ENCODE results near the gene MAN2A2. TPM values are rescaled to one million over a fixed set of nuclear protein-coding genes. Genes with fewer than 3 reads are reported as not detected.

Gene MAN2A2
- total RNA-seq, 2 experiments from 2014 or later: 69.1 to 74.1 TPM

DNA sequence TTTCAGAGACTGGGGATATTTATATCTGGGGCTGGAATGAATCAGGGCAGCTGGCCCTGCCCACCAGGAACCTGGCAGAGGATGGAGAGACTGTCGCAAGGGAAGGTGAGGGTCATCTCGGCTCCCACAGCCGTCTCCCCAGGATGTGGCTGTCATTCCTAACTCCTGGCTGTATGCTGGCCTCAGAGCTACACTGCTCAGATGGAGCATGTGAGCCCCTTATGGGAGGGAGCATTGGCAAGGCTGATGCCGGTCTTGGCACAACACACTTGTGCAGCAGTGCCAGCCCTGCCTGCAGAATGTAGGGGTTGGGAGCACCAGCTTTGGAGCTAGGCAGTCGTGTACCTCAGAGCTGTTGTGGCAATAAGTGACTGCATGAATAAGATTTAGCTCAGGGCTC, 56.8 kb downstream of the MAN2A2 start:
- no peaks in the 10 kb centered on the region for H3K9me3 Mint-ChIP-seq
- peaks cover 3% of the 10 kb centered on the region for H3K4me1 Mint-ChIP-seq
- H3K27ac Mint-ChIP-seq: no peak overlapping the region
- no peak overlapping the region for H3K4me3 Mint-ChIP-seq
- peaks cover 28% of the 10 kb centered on the region for H3K36me3 Mint-ChIP-seq
- no peaks in the 10 kb centered on the region for H3K27me3 Mint-ChIP-seq
- DNase-seq: no peak

DNA sequence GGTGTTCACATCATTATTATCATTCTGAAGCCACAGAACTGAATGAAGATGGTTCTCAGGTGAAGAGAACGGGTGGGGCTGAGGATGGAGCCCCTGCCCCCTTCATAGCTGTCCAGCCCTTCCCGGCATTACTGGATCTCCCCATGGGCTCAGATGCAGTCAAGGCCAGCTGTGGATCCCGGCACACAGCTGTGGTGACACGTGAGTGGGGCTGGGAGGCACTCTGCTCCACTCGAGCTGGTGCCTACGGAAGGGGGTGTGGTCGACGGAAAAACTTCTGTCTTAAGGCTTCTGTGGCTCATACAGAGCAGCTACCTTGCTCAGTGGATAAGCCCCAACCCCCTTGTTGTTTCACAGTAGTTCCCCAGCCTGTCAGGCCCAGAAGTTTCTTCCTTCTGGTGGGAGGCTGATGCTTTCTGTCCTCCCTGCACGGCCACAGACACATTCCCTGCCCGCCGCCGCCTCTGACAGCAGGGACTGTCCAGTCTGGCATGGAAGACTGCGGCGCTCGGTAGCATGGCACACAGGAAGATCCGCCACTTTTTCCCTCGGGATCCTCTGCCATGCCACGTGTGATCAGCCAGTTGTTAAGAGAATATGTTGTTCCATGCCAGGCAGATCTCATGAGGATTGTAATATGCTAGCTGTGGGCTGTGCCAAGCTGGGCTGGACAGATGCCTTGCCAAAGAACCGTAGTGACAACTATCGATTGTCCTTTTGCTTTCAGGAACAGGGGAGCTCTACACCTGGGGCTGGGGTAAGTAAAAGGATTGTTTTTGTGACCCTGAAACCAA, 57.4 kb downstream of the MAN2A2 start:
- H3K9me3 Mint-ChIP-seq: no peaks in the 10 kb centered on the region
- H3K4me3 Mint-ChIP-seq: no peak overlapping the region
- peaks cover 29% of the 10 kb centered on the region for H3K36me3 Mint-ChIP-seq
- H3K27ac Mint-ChIP-seq: no peak overlapping the region
- H3K4me1 Mint-ChIP-seq: peaks cover 3% of the 10 kb centered on the region
- H3K27me3 Mint-ChIP-seq: no peaks in the 10 kb centered on the region
- no peak for DNase-seq

DNA sequence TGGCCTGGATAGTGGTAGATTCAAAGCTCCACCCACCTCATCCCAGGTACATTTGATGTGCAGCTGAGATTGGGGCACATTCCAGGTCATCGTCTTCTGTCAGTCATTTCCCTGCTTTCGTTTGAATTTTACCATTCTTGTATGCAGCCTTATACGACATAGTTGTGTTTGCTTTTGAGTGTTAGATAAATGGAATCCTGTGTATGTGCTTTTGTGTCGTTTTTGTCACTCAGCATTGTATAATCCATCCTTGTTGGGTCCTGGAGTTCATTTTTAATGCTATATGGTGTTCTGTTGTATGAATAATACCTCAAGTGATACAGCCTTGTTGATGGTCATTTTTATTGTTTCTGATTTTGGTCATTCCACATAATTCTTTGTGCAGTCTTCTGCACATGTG, 58.9 kb downstream of the MAN2A2 start:
- Mint-ChIP-seq H3K36me3 (peaks cover 25% of the 10 kb centered on the region), H3K9me3 (no peaks in the 10 kb centered on the region), H3K4me3 (no peak overlapping the region), H3K27me3 (no peaks in the 10 kb centered on the region), H3K27ac (no peak overlapping the region), H3K4me1 (no peaks in the 10 kb centered on the region)
- DNase-seq: no peak

DNA sequence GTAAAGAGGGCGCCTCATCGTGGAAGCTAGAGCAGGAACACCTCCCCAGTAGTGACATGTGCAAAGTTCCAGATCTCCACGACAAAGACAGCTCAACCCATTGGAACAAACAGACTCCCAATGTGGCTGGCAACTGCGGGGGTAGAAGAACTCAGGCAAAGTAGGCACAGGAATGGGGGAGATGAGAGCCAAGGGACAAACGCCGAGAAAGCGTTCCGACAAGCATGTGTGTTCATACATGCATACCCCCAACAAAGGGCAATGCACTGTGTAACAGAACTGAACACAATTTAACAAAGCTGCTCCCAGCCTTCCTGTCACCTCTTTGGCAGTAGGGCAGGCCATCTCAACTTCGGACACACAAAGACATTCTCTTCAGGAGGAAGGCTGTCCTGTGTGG, 63.2 kb downstream of the MAN2A2 start:
- H3K27ac Mint-ChIP-seq: no peak overlapping the region
- no peaks in the 10 kb centered on the region for H3K27me3 Mint-ChIP-seq
- no peak for DNase-seq
- no peak overlapping the region for H3K4me3 Mint-ChIP-seq
- H3K9me3 Mint-ChIP-seq: no peaks in the 10 kb centered on the region
- no peaks in the 10 kb centered on the region for H3K4me1 Mint-ChIP-seq
- peaks cover 25% of the 10 kb centered on the region for H3K36me3 Mint-ChIP-seq

- Mint-ChIP-seq H3K27ac (no peak overlapping the region), H3K4me1 (no peaks in the 10 kb centered on the region), H3K4me3 (no peak overlapping the region), H3K36me3 (peaks cover 23% of the 10 kb centered on the region), H3K9me3 (no peaks in the 10 kb centered on the region), H3K27me3 (no peaks in the 10 kb centered on the region)
- no peak for DNase-seq
Observed at GRCh38 chr15:90967206-90967605, 64.1 kb downstream of the MAN2A2 start.

DNA sequence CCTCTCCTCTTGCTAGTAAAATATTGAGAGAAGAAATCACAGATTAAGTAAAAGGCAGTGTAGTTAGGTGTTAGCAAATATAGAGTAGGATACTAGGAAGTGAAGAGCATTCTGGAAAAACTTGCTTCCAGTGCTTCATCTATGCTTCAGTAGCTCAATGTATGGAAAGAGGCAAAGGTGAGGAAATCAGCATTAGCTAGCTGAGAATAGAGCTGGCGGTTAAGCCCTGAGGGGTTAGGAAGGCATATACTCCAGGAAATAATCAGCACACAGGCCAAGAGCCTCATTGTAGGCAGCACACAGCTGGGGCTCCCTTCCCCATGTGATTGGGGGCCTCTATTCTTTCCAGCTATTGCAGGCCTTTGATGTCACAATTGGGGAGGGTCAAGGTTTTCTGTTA, 65.3 kb downstream of the MAN2A2 start:
- no peaks in the 10 kb centered on the region for H3K27me3 Mint-ChIP-seq
- H3K36me3 Mint-ChIP-seq: peaks cover 24% of the 10 kb centered on the region
- no peak for DNase-seq
- no peak overlapping the region for H3K4me3 Mint-ChIP-seq
- H3K9me3 Mint-ChIP-seq: no peaks in the 10 kb centered on the region
- no peaks in the 10 kb centered on the region for H3K4me1 Mint-ChIP-seq
- no peak overlapping the region for H3K27ac Mint-ChIP-seq

- Mint-ChIP-seq H3K27me3 (no peaks in the 10 kb centered on the region), H3K27ac (no peak overlapping the region), H3K4me3 (no peak overlapping the region), H3K4me1 (no peaks in the 10 kb centered on the region), H3K9me3 (no peaks in the 10 kb centered on the region), H3K36me3 (peaks cover 31% of the 10 kb centered on the region)
- DNase-seq: no peak
Observed at GRCh38 chr15:90970274-90970673, 67.2 kb downstream of the MAN2A2 start.

GRCh38 chr15:90972133-90972532, 69.0 kb downstream of the MAN2A2 start:
- H3K4me3 Mint-ChIP-seq: no peak overlapping the region
- no peak overlapping the region for H3K27ac Mint-ChIP-seq
- no peak for DNase-seq
- peaks cover 35% of the 10 kb centered on the region for H3K36me3 Mint-ChIP-seq
- no peaks in the 10 kb centered on the region for H3K9me3 Mint-ChIP-seq
- H3K27me3 Mint-ChIP-seq: no peaks in the 10 kb centered on the region
- no peaks in the 10 kb centered on the region for H3K4me1 Mint-ChIP-seq

Other genes starting within 250 kb of the MAN2A2 start
- 10 to 100 TPM; 47.8 to 49.8 TPM for gene BLM, start 186.0 kb upstream of the MAN2A2 start, total RNA-seq
- 10 to 100 TPM; 76.9 to 83.7 TPM for gene FURIN, start 34.7 kb upstream of the MAN2A2 start, total RNA-seq
- 1 to 10 TPM; 2.1 to 2.5 TPM for gene FES, start 18.8 kb upstream of the MAN2A2 start, total RNA-seq
- gene HDDC3, start 29.2 kb downstream of the MAN2A2 start, total RNA-seq: 10 to 100 TPM; 38.4 to 44.3 TPM
- 10 to 100 TPM; 62.7 to 65.5 TPM for gene UNC45A, start 32.0 kb downstream of the MAN2A2 start, total RNA-seq
- 10 to 100 TPM; 23.3 to 23.6 TPM for gene RCCD1, start 51.6 kb downstream of the MAN2A2 start, total RNA-seq
- gene PRC1, start 91.2 kb downstream of the MAN2A2 start, total RNA-seq: 10 to 100 TPM; 89.2 to 90.3 TPM
- gene VPS33B, start 119.3 kb downstream of the MAN2A2 start, total RNA-seq: 10 to 100 TPM; 17.2 to 23.3 TPM
- gene SV2B, start 197.0 kb downstream of the MAN2A2 start, total RNA-seq: under 1 TPM; 0.06 to 0.08 TPM